GM12878 (cell line): ENCODE measurements around the gene RNF121. TPM values are rescaled to one million over a fixed set of nuclear protein-coding genes. Genes with fewer than 3 reads are reported as not detected.

Experiments
- ATAC-seq: fragments of 200-7000 bp; cut with Tn5 transposase; 3 replicates; pipeline ENCODE4 v1.9.1; 2020; ENCODE audit warnings: mild to moderate bottlenecking, moderate library complexity
- BruUV-seq: library from RNA; stranded (reverse); fragments of 400-500 nt; replicated peaks from 2 replicates; lab custom pipeline; 2021; lab: Mats Ljungman, UMichigan
- CTCF ChIA-PET: fragments of 300-600 bp; sonication (Branson Sonifier 250); formaldehyde crosslinking; extraction: SDS; loops from one replicate; lab custom pipeline; 2021; ENCODE audit warnings: inconsistent platforms; lab: Yijun Ruan, JAX
- POLR2A ChIA-PET: fragments of 350-600 bp; formaldehyde crosslinking; extraction: SDS; loops from one replicate; lab custom pipeline; 2021; ENCODE audit warnings: inconsistent platforms; lab: Charles Lee
- RAD21 ChIA-PET: fragments of 300-600 bp; sonication (Branson Sonifier 250); formaldehyde crosslinking; loops from one replicate; lab custom pipeline; 2023; ENCODE audit warnings: antibody characterized with exemption; ENCODE audit not compliant: unreplicated experiment; lab: Charles Lee
- SMC1A ChIA-PET: fragments of 300-600 bp; sonication (Branson Sonifier 250); formaldehyde crosslinking; loops from one replicate; lab custom pipeline; 2023; ENCODE audit not compliant: unreplicated experiment, uncharacterized antibody; lab: Charles Lee
- DNase-seq: peaks from one replicate; pipeline ENCODE4 v3.0.0-alpha.2; 2011; ENCODE audit warnings: low read depth, low spot score
- FAIRE-seq: peaks from 3 replicates; lab custom pipeline; 2011; peaks lifted over from hg19 to GRCh38; lab: Jason Lieb, UNC
- H2AFZ ChIP-seq: 2 replicates; pipeline ENCODE4 v1.6.0; 2011; ENCODE audit warnings: low read depth, low read length, control low read depth; ENCODE audit not compliant: control insufficient read depth
- H3K27ac ChIP-seq: 2 replicates; pipeline ENCODE4 v1.5.1; 2011; ENCODE audit warnings: control low read depth; ENCODE audit not compliant: control insufficient read depth, insufficient read depth
- H3K27me3 ChIP-seq, 2 experiments: replicated peaks in 1 of 2; 2 replicates each; pipeline versions ENCODE4 v1.6.0 to v1.6.1; 2011; ENCODE audit warnings: low read length in 1 of 2; ENCODE audit not compliant: control insufficient read depth in 2 of 2, insufficient read depth in 2 of 2
- H3K36me3 ChIP-seq, 2 experiments: 2 replicates each; pipeline ENCODE4 v1.5.1; 2011; ENCODE audit warnings: low read length in 1 of 2; ENCODE audit not compliant: control insufficient read depth in 2 of 2, insufficient read depth in 2 of 2
- H3K4me1 ChIP-seq: 2 replicates; pipeline ENCODE4 v1.6.1; 2011; ENCODE audit warnings: mild to moderate bottlenecking, low read length, moderate library complexity, mixed read lengths; ENCODE audit not compliant: control insufficient read depth, insufficient read depth
- H3K4me2 ChIP-seq: 2 replicates; pipeline ENCODE4 v1.6.0; 2011; ENCODE audit warnings: control low read depth; ENCODE audit not compliant: control insufficient read depth, insufficient read depth
- H3K4me3 ChIP-seq: fragments of 200-600 bp; sonication (generic); 2 replicates; pipeline ENCODE4 v1.5.1; 2016
- H3K79me2 ChIP-seq: 2 replicates; pipeline ENCODE4 v1.6.0; 2011; ENCODE audit warnings: low read length; ENCODE audit not compliant: control insufficient read depth, insufficient read depth
- H3K9ac ChIP-seq: 2 replicates; pipeline ENCODE4 v1.8.0; 2011; ENCODE audit warnings: low read length, control low read depth, mixed read lengths; ENCODE audit not compliant: control insufficient read depth, insufficient read depth
- H3K9me3 ChIP-seq: replicated peaks from 3 replicates; pipeline ENCODE4 v1.5.1; 2011; ENCODE audit warnings: mild to moderate bottlenecking, low read length; ENCODE audit not compliant: control insufficient read depth, insufficient read depth
- H4K20me1 ChIP-seq: 2 replicates; pipeline ENCODE4 v1.6.0; 2011; ENCODE audit not compliant: control insufficient read depth, insufficient read depth
- CBX5 ChIP-seq: sonication (generic); IDR thresholded peaks from 2 replicates; pipeline ENCODE4 v1.6.1; 2016; ENCODE audit warnings: low read depth, moderate library complexity, mild to moderate bottlenecking, inconsistent platforms
- DPF2 ChIP-seq: fragments of 450-650 bp; IDR thresholded peaks from 2 replicates; pipeline ENCODE4 v1.6.1; 2017; ENCODE audit warnings: mild to moderate bottlenecking
- FOXM1 ChIP-seq: IDR thresholded peaks from 2 replicates; pipeline ENCODE4 v1.6.1; 2012; ENCODE audit warnings: low read depth, mild to moderate bottlenecking, inconsistent platforms, low read length, moderate library complexity
- NFIC ChIP-seq: IDR thresholded peaks from 2 replicates; pipeline ENCODE4 v1.6.1; 2012; ENCODE audit warnings: low read depth, mild to moderate bottlenecking, inconsistent platforms, low read length, moderate library complexity
- NFYA ChIP-seq: IDR thresholded peaks from 2 replicates; pipeline ENCODE4 v1.6.1; 2011; ENCODE audit warnings: low read depth, mild to moderate bottlenecking, low read length, improper control_type of control experiment, borderline replicate concordance
- NRF1 ChIP-seq: conservative IDR thresholded peaks from 2 replicates; pipeline ENCODE4 v1.6.1; 2011; ENCODE audit warnings: mild to moderate bottlenecking, low read depth, low read length, improper control_type of control experiment
- RAD21 ChIP-seq: IDR thresholded peaks from 2 replicates; pipeline ENCODE4 v1.6.1; 2011; ENCODE audit warnings: mild to moderate bottlenecking, low read depth, low read length, moderate library complexity; ENCODE audit not compliant: insufficient read depth
- SMAD1 ChIP-seq: fragments of 450-650 bp; IDR thresholded peaks from 2 replicates; pipeline ENCODE4 v1.6.1; 2018; ENCODE audit warnings: mild to moderate bottlenecking, low read depth; ENCODE audit not compliant: partially characterized antibody
- WGBS: methylation state at CpG from one replicate; pipeline ENCODE4 v1.1.6; 2016; ENCODE audit warnings: low lambda C conversion rate; ENCODE audit not compliant: insufficient replicate concordance, insufficient coverage; ENCODE audit errors: missing lambda C conversion rate; 5-methylcytosine and 5-hydroxymethylcytosine counted together
- in situ Hi-C: fragments of 300-500 bp; cut with MboI; formaldehyde crosslinking; loops from 9 replicates; pipeline ENCODE4 v1.14.3; 2018; ENCODE audit warnings: mixed read lengths
- intact Hi-C: fragments of 100-400 bp; cut with micrococcal nuclease; formaldehyde crosslinking; loops from one replicate; pipeline ENCODE4 v1.14.2; 2022; ENCODE audit not compliant: unreplicated experiment
- polyA plus RNA-seq, 11 experiments: library from polyadenylated mRNA; depleted of rRNA in 4 of 11; unstranded in 6 of 11; stranded (reverse) in 5 of 11; fragments of >200 nt; fragmentation: Nextera tagmentation in 4 of 11; fragmentation: Illumina TruSeq in 1 of 11; extraction: Ambion mirVana in 4 of 11; extraction: Trizol in 1 of 11; gene quantifications; 1 replicate in 1 of 11; 2 replicates in 10 of 11; pipeline versions ENCODE4 v1.2.1 to v1.2.3, GENCODE V29; 2011 to 2016; ENCODE audit warnings: inconsistent platforms in 2 of 11, missing spikeins in 2 of 11, low read depth in 1 of 11
- total RNA-seq, 4 experiments: library from RNA; depleted of rRNA in 3 of 4; stranded (reverse); fragments of >200 nt in 3 of 4; fragmentation: Illumina TruSeq in 1 of 4; extraction: Trizol in 1 of 4; gene quantifications; 2 replicates each; pipeline versions ENCODE4 v1.2.1 to v1.2.3, GENCODE V29; 2013 to 2021
- TF ChIP-seq, protein P1 (sequence below): IDR thresholded peaks from 2 replicates; pipeline ENCODE4 v1.6.1; 2012; ENCODE audit warnings: low read depth, low read length, improper control_type of control experiment
- TF ChIP-seq, protein P2 (sequence below): fragments of 450-650 bp; formaldehyde crosslinking; IDR thresholded peaks from 2 replicates; pipeline ENCODE4 v1.4.0; 2022; ENCODE audit warnings: mild to moderate bottlenecking, moderate library complexity
- TF ChIP-seq, protein P3 (sequence below): fragments of 450-650 bp; IDR thresholded peaks from 2 replicates; pipeline ENCODE4 v1.6.1; 2017; ENCODE audit warnings: low read depth, mild to moderate bottlenecking, moderate library complexity
- TF ChIP-seq, protein P4 (sequence below), 3 experiments: IDR thresholded peaks in 2 of 3; conservative IDR thresholded peaks in 1 of 3; 2 replicates each; pipeline ENCODE4 v1.5.1; 2011; ENCODE audit warnings: low read depth in 3 of 3, low read length in 3 of 3, mild to moderate bottlenecking in 3 of 3, control low read depth in 2 of 3, moderate library complexity in 2 of 3, inconsistent platforms in 1 of 3, mixed read lengths in 1 of 3; ENCODE audit not compliant: control insufficient read depth in 2 of 3, insufficient read depth in 1 of 3; ENCODE audit errors: extremely low read depth in 1 of 3

RNF121 gene
- total and polyA plus RNA-seq, 10 of the 15 experiments (the other 5 are each of a cell fraction or from before 2014, with no cell fraction given), result 8.6 to 73.7 (median 32.7) TPM

DNA sequence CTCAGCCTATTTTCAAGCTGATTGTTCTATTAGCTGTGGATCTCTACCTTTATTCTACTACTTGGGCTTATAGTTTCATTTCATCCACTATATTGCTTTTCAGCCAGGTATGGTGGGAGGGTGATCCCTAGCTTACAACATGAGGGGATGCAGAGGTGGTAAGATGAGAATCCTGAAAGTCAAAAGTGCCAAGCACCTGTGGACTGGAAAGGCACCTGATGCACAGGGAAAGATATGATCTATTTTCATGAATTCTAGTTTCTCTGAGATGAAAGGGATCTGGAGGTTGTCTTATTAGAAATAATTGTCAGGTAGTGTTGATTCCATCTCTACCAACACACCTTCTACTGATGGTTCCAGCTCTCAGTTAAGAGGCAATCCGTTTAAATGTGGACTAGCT is 48.2 kb downstream of the RNF121 start (continued):
- TF ChIP-seq CBX5 (no peak), NFIC (no peak), DPF2 (no peak), SMAD1 (no peak)
- TF ChIP-seq, protein P1, sequence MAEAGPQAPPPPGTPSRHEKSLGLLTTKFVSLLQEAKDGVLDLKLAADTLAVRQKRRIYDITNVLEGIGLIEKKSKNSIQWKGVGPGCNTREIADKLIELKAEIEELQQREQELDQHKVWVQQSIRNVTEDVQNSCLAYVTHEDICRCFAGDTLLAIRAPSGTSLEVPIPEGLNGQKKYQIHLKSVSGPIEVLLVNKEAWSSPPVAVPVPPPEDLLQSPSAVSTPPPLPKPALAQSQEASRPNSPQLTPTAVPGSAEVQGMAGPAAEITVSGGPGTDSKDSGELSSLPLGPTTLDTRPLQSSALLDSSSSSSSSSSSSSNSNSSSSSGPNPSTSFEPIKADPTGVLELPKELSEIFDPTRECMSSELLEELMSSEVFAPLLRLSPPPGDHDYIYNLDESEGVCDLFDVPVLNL, result no peak

DNA sequence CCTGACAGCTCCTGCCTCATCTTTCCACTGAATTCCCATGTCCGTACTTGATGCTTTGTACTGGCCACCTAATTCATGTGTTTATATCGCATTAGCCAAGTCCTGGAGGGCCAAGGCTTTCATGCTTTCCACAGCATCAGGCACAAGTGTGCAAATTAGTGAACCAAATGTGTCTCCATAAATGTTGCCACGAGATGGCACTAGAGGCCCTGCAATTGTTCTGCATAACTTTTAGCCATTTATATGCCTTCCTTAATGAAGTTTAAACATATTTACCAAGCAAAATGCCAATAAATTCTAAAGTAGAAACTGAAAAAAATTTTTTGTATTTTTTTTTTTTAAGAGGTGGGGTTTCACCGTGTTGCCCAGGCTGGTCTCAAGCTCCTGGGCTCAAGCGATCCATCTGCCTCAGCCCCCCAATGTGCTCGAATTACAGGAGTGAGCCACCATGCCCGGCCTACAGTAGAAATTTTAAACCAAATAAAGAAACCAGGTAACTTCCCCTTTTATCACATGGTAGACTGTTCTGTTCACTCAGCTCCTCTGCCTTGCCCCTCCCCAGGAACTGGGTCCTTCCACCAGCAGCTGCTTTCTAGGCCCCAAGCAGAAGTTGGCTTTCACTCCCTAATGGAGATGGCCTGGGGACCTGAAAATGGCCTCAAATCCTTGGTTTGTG is 49.0 kb downstream of the RNF121 start:
- intact Hi-C loops (loop anchor here (1.0 to 2.0 kb wide), 3 partner anchors 37 to 167 kb away; no protein-coding TSS in a partner anchor), in situ Hi-C loops (no loop called here)
- Histone ChIP-seq H3K4me3 (no peak overlapping the region), H3K27me3 (no peaks in the 10 kb centered on the region), H3K4me1 (peaks cover 10% of the 10 kb centered on the region), H3K79me2 (no peaks in the 10 kb centered on the region), H4K20me1 (no peaks in the 10 kb centered on the region), H3K36me3 (peaks cover 9 to 18% of the 10 kb centered on the region in 2 experiments), H3K27ac (peak overlapping the region; percentile 13), H3K9ac (no peak overlapping the region), H3K4me2 (peak overlapping the region; percentile 29), H2AFZ (no peak overlapping the region), H3K9me3 (no peaks in the 10 kb centered on the region)
- no TSS peak for BruUV-seq
- DNase-seq (peak; percentile 30), FAIRE-seq (peak; percentile 80), ATAC-seq (peak; percentile 92)
- POLR2A ChIA-PET, result interaction anchor here (0.7 to 1.4 kb wide), 7 partner anchors 14 to 167 kb away, joined by 3 to 11 read pairs (median 4); no protein-coding TSS in a partner anchor
- RAD21 ChIA-PET, result interaction anchor here (0.6 to 3.7 kb wide), 26 partner anchors 8 to 453 kb away, joined by 3 to 51 read pairs (median 5); partner anchors contain the start of genes ANAPC15, IL18BP, RNF121 and XNDC1N
- WGBS, result 9% methylated on average over 7 of the region's 7 CpGs
- SMC1A ChIA-PET, result interaction anchor here (0.8 to 5.6 kb wide), 38 partner anchors 9 to 453 kb away, joined by 3 to 67 read pairs (median 4); partner anchors contain the start of genes ANAPC15, IL18BP, RNF121 and XNDC1N
- CTCF ChIA-PET, result interaction anchor here (0.7 to 9.1 kb wide), 49 partner anchors 11 to 470 kb away, joined by 3 to 138 read pairs (median 5); partner anchors contain the start of genes ANAPC15, CLPB, IL18BP and RNF121
- TF ChIP-seq NRF1, result no peak
- TF ChIP-seq, protein P2, sequence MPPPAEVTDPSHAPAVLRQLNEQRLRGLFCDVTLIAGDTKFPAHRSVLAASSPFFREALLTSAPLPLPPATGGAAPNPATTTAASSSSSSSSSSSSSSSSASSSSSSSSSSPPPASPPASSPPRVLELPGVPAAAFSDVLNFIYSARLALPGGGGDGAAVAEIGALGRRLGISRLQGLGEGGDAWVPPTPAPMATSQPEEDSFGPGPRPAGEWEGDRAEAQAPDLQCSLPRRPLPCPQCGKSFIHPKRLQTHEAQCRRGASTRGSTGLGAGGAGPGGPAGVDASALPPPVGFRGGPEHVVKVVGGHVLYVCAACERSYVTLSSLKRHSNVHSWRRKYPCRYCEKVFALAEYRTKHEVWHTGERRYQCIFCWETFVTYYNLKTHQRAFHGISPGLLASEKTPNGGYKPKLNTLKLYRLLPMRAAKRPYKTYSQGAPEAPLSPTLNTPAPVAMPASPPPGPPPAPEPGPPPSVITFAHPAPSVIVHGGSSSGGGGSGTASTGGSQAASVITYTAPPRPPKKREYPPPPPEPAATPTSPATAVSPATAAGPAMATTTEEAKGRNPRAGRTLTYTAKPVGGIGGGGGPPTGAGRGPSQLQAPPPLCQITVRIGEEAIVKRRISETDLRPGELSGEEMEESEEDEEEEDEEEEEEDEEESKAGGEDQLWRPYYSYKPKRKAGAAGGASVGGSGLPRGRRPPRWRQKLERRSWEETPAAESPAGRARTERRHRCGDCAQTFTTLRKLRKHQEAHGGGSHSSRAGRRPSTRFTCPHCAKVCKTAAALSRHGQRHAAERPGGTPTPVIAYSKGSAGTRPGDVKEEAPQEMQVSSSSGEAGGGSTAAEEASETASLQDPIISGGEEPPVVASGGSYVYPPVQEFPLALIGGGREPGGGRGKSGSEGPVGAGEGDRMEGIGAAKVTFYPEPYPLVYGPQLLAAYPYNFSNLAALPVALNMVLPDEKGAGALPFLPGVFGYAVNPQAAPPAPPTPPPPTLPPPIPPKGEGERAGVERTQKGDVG (CRISPR knock-in tag), result no peak
- TF ChIP-seq, protein P3, sequence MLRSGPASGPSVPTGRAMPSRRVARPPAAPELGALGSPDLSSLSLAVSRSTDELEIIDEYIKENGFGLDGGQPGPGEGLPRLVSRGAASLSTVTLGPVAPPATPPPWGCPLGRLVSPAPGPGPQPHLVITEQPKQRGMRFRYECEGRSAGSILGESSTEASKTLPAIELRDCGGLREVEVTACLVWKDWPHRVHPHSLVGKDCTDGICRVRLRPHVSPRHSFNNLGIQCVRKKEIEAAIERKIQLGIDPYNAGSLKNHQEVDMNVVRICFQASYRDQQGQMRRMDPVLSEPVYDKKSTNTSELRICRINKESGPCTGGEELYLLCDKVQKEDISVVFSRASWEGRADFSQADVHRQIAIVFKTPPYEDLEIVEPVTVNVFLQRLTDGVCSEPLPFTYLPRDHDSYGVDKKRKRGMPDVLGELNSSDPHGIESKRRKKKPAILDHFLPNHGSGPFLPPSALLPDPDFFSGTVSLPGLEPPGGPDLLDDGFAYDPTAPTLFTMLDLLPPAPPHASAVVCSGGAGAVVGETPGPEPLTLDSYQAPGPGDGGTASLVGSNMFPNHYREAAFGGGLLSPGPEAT, result peak; percentile 35; the same call in 1 of the 2 replicates
- no peak for TF ChIP-seq NFYA
- TF ChIP-seq, protein P4, sequence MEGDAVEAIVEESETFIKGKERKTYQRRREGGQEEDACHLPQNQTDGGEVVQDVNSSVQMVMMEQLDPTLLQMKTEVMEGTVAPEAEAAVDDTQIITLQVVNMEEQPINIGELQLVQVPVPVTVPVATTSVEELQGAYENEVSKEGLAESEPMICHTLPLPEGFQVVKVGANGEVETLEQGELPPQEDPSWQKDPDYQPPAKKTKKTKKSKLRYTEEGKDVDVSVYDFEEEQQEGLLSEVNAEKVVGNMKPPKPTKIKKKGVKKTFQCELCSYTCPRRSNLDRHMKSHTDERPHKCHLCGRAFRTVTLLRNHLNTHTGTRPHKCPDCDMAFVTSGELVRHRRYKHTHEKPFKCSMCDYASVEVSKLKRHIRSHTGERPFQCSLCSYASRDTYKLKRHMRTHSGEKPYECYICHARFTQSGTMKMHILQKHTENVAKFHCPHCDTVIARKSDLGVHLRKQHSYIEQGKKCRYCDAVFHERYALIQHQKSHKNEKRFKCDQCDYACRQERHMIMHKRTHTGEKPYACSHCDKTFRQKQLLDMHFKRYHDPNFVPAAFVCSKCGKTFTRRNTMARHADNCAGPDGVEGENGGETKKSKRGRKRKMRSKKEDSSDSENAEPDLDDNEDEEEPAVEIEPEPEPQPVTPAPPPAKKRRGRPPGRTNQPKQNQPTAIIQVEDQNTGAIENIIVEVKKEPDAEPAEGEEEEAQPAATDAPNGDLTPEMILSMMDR (IDR thresholded peaks at IDR 0.05 in 2 of 3, conservative IDR thresholded peaks at IDR 0.05 in 1 of 3; ENCODE audit: control insufficient read depth in 2 of 3, extremely low read depth in 1 of 3, insufficient read depth in 1 of 3, low read depth in 3 of 3, low read length in 3 of 3), result peak; percentile 45 to 77 (median 59); a peak in 5 of 6 replicates
- TF ChIP-seq RAD21, result peak; percentile 85
- 0 out of 2 replicates have a peak, but pooled peaks have one; percentile 18 for TF ChIP-seq FOXM1
